GM21381 (cell line): ENCODE data around the gene PTPRN.
"Not testable (repeated sequence)": the region's sequence is repeated elsewhere in the genome, so short reads cannot be mapped to it uniquely, and the experiment has no call there.

Experiments used
- ATAC-seq: cut with Tn5 transposase; IDR thresholded peaks from one replicate; pipeline ENCODE4 v1.9.1; 2021; ENCODE audit warnings: mild to moderate bottlenecking, moderate library complexity; ENCODE audit not compliant: unreplicated experiment

The PTPRN gene

DNA sequence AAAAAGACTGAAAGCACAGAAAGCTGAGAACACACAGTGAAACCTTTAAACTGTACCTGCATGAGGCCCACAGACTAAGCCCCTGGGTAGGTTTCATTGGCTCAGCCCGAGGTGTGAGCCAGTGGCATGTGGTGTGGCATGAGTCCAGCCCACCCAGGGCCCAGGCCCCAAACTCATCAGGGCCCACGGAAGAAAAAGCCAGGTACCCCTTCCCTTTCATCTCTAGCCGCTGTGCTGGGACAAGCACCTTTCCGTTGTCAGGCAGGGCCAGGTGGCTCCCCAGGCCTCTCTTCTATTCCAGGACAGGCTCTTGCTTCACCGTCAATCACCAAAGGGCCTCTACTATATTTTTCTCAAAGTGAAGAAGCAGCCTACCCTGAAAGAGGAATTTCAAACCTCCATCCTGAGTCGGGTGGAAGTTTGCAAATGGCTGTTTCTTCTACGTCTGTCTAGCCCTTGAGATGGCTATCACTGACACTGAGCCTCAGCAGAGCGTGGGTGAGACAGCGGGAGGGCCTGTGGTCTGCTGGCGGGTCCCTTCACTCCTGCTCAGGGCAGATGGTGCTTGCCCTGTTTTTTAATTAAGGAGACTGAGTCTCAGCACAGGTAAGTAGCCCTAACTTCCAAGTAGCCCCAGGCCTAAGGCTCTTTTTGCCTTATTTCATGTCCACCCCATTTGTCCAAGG, 21.5 kb downstream of the PTPRN start:
- ATAC-seq = no peak

DNA sequence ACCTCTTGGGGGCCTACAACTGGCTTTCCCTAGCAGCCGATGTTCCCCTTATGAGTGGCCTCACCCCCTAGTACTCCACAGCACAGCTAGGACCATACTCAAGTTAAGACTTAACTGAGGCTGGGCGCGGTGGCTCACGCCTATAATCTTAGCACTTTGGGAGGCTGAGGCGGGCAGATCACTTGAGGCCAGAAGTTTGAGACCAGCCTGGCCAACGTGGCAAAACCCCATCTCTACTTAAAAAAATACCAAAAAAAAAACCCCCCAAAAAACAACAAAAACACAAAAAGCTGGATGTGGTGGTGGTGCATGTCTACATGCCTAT, 22.1 kb downstream of the PTPRN start:
- ATAC-seq = not testable (repeated sequence)

DNA sequence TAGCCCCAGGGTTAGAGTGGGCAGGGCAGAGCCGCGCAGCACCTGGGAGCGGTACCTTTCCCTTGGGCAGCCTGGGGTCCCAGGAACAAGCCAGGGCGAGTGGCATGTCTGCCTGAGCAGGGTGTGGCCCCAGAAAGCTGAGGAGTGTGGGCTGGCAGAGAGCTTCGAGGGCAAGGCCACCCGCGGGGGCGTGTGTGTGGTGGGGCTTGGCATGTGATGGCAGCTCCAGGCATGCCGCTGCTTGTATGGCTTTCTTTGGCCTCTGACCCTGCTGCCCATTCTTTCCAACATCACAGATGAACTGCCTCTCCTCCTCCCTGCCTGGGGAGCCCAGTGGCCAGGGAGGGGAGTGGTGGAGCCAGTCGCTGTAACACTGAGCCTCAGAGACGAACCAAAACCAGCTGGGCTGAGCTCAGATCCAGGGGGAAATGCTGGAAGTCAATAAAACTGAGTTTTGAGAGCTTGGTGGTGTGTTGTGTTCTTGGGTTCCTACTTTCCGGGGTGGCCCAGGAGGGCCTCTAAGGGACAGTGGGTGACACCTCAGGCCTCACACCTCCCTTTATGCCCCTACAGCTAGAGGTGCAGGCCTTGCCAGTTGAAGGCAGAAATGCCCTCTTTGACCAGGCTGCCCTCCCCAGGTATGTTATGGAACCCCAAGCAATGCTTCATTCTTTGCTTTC, 22.6 kb downstream of the PTPRN start:
- no peak for ATAC-seq

DNA sequence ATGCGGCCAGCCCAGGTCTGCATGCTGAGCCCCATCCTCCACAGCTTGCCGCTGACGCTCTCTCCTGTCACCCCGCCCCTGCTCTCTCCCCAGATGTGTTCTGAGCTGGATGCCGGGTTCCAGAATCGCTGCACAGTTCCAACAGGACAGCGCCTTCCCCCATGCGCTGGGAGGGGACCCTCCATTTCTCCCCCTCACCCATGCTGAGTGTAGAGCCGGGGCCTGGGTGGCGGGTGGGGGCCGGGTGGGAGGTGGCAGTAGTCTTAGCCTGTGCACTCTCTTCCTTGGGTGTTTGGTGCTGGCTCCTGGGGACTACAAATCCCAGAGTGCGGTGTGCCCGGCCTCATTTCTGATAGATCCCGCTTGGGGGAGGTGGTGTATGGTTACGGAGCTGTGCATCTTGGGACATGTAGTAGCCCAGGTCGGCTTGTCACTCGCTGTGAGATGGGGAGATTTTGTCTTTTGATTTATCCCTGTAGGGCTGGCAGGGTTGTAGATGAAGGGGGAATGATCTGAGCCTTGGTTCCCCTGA, 23.2 kb downstream of the PTPRN start:
- no peak for ATAC-seq

DNA sequence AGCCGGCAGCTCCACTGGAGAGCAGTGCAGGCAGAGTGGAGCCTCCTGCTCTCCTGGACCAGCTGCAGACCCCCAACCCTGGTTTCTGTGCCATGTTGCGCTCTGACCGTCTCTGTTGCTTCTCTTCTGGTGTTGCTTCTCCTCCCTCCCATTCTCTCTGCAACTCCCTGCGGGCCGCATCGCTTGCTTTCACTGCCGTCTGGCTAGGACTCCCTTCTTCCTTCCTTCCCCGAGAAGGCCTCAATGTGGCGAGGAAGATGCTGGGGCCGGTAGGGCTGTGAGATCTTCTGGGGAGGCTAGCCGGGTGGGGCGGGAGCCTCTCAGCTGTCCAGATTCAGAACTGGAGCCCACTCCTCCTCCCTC, 23.8 kb downstream of the PTPRN start:
- ATAC-seq = no peak

DNA sequence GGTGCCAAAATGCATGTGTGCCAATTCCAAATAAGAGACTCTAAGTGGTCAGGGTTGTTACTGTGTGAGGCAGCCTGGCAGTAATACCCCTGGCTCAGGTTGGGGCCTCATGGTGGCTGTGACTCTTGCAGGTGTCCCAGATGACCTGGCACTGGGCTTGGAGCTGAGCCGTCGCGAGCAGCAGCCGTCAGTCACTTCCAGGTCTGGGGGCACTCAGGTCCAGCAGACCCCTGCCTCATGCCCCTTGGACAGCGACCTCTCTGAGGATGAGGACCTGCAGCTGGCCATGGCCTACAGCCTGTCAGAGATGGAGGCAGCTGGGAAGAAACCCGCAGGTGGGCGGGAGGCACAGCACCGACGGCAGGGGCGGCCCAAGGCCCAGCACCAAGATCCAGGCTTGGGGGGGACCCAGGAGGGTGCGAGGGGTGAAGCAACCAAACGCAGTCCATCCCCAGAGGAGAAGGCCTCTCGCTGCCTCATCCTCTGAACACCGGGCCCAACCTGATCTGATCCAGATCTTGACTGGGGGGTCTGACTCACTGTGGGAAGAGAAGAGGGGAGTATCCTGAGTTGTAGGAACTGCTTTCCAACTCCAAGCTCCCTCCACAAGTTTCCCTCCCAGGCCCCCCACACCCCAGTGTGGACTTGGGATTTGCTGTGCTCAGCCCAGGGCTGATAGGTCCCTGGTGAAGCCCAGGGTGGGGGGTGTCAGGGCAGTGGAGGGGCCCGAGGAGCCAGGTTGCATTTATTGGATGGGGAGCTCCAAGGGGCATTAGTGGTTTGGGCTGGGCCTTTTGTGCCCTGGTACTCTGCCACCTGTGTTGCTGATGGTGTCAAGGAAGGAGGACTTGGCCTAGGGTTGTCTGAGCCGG, 24.5 kb downstream of the PTPRN start:
- no peak for ATAC-seq

DNA sequence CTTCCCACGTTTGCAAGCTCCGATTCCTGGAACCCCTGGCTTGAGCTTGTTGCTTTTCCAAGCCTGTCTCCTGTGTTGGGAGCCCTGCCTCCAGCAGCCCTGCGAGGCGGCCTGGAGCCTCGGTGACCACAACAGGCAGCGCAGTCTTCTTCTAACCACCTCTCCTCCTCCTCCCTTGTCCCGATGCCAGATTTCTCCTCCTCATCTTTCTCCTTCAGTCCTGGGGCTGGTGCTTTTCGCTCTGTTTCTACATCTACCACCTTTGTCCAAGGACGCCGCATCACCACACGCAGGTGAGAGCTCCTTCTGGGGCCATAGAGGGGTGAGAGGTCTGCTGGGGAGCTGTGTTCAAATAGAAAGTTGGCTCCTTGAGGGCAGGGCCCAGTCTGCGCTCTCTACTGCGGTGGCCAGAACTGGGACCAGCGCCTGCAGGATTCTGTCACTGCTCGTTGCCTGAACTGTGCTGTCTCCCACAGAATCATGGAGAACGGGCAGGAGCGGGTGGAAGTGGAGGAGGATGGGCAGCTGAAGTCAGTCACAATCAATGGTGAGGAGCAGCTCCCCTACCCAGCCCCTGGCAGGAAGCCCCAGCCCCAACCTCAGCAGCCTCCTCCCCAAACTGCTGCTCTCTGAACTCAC, 26.1 kb downstream of the PTPRN start:
- no peak for ATAC-seq

DNA sequence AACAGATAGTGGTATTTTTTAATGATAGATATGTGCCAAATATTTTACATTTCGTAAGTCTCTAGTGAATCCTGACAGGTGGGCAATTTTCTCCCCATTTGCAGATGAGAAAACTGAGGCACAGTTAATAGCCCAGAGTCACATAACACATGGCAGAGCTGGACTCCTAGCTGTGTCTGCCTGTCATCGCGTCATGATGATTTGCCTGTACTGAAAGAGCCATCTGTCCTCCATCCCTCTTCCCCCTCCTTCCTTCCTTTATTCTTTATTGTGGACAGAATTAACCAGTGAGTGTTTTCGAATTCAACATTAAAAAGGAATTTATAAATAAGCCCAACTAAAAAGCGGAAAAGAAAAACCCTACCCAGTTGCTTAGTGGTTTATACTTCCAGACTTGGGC, 26.8 kb downstream of the PTPRN start:
- ATAC-seq = no peak

DNA sequence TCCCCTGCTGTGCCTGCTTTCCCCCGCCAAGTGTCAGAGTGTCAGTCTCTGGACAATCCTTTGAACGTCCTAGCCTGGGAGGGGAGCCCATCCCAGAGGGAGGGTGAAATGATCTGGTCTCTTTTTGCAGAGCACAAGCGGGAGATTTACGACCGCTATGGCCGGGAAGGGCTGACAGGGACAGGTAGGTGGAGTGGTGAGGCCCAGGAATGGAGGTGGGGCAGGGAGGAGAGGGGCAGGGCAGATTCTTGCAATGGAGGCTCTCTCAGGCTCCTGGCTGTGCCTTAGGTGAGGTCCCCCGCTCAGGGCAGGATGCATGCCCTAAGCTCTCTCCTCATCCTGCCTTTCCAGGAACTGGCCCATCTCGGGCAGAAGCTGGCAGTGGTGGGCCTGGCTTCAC, 27.6 kb downstream of the PTPRN start:
- ATAC-seq = no peak

DNA sequence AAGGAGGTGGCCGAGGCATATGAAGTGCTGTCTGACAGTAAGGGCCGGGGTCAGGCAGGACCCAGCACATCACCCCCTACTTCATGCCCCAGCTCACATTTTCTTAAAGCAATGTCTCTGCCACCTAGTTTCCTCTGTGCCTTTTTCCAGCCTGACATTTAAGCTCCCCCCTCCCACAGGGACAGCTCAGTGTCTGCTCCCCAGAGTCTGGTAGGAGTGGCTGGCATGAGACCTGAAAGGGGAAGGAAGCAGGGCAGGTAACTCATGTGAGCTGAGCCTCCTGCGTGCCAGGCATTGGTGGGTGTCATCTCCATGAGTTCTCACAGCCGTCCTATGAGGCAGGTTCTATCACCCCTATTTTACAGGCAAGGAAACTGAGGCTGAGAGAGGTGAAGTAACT, 28.6 kb downstream of the PTPRN start:
- no peak for ATAC-seq

DNA sequence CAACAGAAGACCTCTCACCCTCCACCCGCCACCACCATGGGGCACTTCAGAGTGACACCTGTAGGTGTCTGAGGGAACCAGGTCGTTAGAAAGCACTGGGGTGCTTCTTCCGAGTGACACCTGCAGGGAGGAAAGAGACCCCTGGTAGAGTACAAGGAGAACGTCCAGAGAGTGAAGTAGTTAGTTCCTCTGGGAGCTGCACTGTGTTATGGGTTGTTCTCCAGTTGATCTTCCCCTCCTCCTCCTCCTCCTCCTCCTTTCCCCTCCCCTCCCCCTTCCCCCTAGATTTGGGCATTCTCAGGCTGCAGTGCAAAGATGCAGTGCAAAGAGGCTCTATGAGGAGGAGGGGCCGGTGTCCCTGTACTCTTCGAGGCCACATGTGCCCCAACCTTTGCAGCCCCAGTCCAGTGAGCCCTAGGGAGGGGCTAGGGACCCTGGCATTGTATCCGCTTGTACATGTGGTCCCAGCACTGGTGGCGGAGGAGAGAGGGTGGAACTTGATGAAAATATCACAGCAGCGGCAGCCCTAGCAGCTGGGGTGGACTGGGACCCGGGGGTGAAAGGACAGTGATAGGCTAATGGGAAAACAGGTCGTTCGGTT, 29.2 kb downstream of the PTPRN start:
- no peak for ATAC-seq

DNA sequence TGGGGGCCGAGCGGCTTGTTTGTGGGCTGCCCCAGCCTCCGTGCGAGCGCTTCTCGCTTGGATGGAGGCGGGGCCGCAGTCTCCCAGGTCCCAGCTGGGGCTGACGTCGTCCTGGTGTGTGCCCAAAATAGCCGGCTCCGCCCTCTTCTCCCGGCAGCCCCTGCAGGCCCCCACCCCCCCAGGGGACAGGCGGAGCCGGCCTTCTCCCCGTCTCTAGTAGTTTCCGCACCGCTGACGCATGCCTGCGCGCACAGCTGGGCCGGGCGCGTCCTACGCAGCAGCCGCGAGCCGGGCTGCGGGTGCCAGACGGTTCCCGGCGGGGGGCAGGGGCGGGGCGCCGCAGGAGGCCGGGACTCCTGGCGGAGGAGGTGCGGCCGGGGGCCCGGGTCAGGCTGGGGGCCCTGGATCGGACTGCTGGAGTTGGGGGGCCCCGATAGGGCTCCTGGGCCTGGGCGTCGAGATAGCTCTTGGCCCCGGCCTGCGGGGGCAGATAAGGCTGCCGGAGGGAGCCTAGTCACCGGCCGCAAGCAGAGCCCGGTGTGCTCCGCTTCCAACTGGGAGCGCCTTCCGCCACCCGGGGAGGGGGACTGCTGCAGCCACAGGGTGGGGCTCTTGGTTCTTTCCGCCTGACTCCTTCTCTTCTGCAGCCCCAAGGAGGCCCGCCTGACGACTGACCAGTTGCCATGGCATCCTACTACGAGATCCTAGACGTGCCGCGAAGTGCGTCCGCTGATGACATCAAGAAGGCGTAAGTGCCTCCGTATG, 29.9 kb downstream of the PTPRN start, which contains the start of gene DNAJB2:
TSS of gene DNAJB2 (plus strand) at position 216 of the 765 bp plus-strand sequence. CDS start at position 684, 468 bp downstream.
- peak; percentile 83 for ATAC-seq

DNA sequence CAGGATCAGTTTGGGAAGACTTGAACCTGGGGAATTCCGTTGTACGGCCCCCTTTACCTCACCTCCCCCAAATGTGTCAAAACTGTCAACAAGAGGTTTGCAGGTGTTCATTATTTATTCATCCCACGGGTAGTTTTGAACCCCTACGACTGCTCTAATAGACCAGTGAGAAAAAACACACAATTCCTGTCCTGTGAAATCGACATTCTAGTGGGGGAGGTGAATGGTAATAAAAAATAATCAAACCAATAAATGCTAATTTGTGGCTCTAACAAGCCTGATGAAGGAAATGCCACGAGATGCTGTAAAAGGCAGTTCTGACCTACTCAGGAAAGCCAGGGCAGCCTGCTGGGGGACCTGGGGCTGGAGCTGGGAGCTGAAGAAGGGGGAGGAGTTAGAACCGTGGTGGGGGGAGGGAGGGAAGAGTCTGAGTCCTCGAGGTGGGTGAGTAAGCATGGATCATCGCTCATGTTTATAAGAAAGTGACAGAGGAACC, 30.5 kb downstream of the PTPRN start:
- ATAC-seq = no peak

DNA sequence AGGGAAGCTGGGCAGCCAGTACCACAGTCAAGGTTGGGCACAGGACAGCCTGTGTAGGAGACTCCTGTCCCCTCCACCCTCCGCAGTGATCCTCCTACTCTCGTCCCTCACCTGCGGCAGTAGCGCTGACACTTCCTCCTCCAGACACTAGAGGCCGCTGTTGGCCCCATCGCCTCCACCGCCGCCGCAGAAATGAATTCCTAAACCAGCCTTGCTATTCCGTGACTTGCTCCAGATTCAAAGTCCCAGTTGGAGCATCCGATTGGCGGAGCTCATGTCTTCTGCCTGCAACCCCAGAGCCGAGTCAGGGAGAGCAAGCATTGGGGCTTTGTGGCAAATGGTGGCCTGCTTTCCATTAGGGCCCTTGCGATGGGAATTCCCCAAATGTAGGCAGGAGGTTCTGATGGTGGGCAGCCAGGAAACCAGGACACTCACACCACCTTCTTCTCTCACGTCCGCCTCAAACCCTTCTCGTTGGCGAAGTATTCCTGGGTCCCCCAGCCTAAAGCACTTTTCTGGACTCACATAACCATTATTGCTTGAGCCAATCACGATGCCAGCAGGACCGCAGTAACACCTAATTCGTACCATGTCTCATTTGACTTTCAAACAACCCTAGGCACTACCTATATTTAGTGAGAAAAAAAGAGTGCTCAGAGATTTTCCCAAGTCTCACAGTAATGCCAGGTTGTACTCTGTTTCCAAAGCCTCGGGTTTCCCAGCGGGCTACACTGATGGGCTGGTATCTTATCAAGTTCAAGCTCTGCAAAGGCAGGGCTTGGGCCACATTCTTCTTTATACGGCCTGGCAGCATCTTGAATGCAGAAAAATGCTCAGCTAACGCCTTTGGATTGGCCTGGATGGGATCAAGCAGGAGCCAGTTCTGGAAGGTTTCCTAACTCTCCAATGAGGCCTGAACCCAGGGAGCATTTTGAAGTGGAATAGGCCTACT, 31.2 kb downstream of the PTPRN start:
- ATAC-seq = peak; percentile 18

DNA sequence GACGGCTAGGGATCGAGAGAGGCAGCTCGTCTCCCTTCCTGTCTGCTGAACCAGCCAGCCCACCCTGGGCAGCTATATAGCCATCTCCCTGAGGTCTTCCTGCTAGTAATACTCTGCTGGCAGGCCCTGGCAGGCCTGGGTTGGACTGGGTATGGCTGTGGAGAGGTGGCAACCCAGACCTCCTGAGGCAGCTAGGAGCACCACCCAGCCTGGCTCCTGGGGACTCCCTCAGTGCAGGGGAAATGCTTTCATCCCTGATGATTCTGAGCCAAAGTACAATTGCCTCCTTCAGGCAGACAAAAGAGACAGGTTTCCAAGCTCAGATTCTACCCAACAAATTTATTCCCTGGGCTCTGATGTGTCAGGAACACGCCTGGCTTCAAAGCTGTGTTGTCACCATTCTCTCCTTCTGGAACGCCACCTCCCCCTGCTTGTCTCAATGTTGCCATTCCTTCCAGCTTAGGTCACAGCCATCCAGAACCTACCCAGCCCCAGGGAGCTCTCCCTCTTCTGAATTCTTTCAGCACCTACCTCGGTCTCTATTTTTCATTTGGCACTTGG, 34.8 kb downstream of the PTPRN start:
- ATAC-seq = no peak

DNA sequence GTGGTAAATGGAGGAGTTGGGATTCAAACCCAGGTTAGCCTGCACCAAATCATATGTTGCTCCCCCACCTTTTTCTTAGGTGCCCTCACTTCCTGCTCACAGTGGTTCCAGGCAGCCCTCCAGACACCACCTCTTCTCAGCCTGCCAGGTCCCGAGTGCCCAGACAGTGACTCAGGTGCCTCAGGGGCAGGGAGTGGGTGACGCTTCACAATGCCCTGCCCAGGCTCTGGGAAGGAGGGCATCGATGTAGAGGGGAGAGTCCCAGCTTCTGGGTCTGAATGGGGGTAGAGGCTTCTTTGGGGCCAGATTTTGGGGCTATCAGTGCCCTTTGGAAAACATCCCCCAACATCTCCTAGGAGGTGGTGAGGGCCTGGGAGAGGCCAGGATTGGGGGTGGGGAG, 35.3 kb downstream of the PTPRN start:
- no peak for ATAC-seq

DNA sequence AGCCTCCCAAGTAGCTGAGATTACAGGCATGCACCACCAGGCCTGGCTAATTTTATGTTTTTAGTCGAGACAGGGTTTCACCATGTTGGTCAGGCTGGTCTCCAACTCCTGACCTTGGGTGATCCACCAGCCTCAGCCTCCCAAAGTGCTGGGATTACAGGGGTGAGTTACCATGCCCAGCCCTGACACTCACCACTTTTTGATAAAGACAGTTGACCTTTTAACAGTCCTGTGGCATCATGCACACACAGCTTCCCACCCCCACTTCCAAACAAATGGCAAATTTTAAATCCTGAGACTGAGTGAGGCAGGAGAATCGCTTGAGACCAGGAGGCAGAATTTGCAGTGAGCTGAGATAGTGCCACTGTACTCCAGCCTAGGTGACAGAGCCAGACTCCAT, 36.2 kb downstream of the PTPRN start:
- ATAC-seq = no peak

DNA sequence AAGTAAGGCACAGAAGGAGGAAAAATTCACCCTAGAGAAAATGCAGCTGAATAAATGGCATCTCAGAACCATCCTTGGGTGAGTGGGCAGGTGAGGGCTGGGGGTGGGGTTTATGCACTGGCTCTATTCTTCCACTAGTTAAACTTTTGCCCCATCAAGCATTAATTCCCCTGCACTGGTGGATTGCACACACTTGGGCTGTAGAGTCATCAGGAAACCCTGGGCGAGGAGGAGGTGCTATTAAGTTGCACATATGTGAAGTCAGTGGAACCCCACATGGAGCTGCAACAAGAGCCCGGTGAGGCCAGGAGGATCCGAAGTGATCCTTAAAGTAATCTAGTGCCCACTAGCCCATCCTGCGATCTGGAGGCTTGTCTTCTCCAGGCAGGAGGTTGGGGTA, 36.8 kb downstream of the PTPRN start:
- no peak for ATAC-seq
